ENCODE results near the gene SCAMP2.

SCAMP2 gene

DNA sequence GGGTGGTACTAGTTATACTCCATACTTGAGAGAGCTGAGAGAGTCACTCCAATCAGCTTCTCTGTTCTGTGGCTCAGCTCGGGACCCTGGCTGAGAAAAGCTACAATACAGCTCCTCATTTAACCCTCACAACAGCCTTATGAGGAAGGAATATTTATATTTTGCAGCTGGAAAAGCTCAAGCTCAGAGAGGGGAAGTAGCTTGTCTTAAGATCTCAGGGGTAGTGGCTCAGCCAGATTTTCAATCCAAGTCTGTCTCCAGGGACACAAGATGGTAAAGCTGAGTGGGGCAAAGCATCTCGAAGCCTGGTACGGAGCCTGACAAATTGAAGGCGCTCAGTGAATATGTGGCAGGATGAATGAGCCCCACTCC lies 14.8 kb downstream of the SCAMP2 start:
- no peak for DNase-seq (ENCODE audit: low read depth in 2 of 2)

DNA sequence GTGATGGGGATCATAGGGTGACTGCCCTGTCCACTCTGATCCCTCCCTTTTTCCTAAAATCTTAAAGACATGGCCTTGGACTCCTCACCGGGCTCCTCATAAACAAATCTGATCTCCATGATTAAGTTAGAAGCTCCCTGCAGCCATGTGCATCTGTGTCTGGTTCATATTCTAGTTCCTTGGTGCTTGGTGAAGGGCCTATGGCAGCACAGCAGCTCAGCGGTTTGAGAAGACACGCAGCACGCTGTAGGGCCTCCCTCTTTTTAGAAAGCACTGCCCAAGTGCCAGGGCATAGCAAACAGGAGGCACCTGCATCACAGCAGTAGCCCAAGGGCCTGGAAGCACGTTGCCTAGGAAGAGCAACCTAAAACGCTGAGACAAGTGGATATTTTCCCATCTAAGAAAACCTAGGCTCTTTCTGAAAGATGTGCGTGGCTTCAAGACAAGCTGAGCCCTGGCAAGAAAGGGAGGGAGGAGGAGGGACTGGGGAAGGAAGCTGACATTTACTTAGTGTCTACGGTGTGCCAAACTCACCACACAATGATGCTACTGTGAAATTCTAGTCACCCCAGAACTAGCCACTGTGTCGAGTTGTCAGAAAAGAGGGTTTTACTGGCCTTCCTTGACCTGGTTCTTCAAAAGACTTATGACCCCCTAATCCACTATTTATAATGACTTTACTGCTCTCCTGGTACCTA lies 15.3 kb downstream of the SCAMP2 start:
- DNase-seq (ENCODE audit: low read depth in 2 of 2), result no peak

DNA sequence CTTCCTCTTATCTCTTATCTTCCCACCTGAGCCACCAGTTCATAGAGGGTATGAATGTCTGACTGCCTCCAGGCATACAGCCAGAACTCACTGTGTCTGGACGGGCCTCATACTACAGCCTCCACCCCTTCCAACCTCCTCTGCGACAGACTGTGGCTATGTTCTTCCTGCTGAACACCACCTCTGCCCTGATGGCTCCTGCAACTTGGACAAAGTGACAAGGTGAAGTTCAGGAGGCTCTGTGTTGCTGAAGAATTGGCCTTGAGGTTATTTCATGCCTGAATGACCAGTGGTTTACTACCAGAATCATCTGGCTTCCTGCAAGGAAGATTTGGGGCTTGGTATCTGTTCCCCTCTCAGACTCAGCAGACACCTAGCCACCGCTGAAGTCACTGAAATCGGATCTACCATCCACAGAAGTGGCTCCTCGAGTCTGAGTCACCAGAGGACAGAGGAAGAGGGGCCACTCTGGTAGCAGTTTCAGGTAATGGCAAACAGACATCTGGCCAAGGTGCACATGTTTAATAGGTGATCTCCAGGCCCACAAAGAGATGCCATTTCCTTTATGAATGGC lies 16.0 kb downstream of the SCAMP2 start:
- no peak for DNase-seq (ENCODE audit: low read depth in 2 of 2)

DNA sequence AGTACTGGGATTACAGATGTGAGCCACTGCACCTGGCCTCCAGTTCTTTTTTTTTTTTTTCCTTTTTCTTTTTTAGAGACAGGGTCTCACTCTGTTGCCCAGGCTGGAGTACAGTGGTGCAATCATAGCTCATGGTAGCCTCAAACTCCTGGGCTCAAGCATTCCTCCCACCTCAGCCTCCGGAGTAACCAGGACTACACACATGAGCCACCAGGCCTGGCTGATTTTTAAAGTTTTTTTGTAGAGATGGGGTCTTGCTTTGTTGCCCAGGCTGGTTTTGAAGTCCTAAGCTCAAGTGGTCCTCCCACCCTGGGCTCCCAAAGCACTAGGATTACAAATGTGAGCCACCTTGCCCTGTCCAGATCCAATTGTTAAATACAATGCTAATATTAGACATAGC lies 16.6 kb downstream of the SCAMP2 start:
- DNase-seq (ENCODE audit: low read depth in 2 of 2), result no peak

- DNase-seq (ENCODE audit: low read depth in 2 of 2), result no peak
Observed at GRCh38 chr15:74855857-74856256, 17.3 kb downstream of the SCAMP2 start.

GRCh38 chr15:74854453-74855022 lies 18.6 kb downstream of the SCAMP2 start:
- no peak for DNase-seq (ENCODE audit: low read depth in 2 of 2)

DNA sequence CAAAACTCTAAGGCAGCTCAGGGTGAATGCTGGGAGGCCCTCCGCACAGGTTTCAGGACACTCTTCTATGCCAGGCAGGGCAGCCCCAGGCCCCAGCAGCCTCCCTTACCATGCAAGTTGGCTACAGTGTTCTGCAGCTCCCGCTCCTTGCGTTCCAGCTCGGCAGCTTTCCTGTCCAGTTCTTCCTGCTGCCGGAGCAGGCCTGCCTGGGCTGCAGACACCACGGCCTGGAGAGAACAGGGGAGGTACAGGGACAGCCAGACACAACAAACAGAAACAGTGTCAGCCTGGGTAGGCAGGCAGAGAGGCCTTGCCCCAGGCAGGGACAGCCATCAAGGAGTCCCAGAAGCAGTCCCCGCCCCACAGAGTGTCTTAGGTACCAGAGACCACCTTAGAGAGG lies 21.2 kb downstream of the SCAMP2 start:
- DNase-seq (ENCODE audit: low read depth in 2 of 2), result no peak

DNA sequence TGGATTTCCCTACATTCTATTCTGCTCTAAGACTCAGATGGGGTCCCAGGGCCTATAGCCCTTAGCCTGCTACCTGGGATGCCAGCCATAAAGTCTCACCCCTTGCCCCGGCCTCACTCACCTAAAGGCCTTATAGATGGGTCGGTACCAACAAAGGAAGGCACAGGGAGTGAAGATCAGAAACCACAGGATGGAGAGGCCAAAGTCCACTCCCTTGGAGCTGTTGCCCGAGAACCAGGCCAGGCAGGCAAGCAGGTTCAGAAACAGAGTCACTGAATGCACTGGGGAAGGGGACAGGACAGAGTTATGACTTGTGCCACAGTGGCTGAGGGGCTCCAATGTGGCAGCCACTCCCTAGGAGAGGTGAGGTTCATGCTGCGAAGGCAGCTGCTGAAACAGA lies 22.8 kb downstream of the SCAMP2 start:
- no peak for DNase-seq (ENCODE audit: low read depth in 2 of 2)

GRCh38 chr15:74847432-74847831 lies 25.7 kb downstream of the SCAMP2 start:
- no peak for DNase-seq (ENCODE audit: low read depth in 2 of 2)

GRCh38 chr15:74845581-74845980 lies 27.6 kb downstream of the SCAMP2 start:
- no peak for DNase-seq (ENCODE audit: low read depth in 2 of 2)

- DNase-seq (ENCODE audit: low read depth in 2 of 2), result peak; percentile 13 to 24
Observed at GRCh38 chr15:74845208-74845568, 28.0 kb downstream of the SCAMP2 start.

- DNase-seq (ENCODE audit: low read depth in 2 of 2), result no peak
Observed at GRCh38 chr15:74844319-74845207, 28.6 kb downstream of the SCAMP2 start.

DNA sequence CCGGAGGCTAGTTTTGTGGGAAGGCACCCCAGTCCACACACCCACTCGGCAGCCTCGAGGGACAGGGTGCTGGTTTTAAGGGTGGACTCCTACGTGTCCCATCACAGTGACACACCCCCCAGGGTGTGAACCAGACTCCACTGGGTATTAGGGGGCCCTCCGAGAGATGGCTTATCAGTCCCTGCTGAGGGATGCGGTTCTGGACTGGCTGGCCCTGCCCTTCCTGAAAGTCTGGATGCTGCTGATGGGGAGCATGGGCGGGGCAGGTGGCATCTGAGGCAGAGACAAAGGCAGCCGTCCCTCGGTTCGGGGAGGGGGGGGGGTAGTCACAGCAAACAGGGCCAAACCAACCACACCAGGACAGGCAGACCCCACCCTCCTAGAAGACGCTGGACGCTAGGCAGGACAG lies 29.3 kb downstream of the SCAMP2 start:
- DNase-seq (ENCODE audit: low read depth in 2 of 2), result no peak

- no peak for DNase-seq (ENCODE audit: low read depth in 2 of 2)
Observed at GRCh38 chr15:74843445-74843828, 29.7 kb downstream of the SCAMP2 start.

DNA sequence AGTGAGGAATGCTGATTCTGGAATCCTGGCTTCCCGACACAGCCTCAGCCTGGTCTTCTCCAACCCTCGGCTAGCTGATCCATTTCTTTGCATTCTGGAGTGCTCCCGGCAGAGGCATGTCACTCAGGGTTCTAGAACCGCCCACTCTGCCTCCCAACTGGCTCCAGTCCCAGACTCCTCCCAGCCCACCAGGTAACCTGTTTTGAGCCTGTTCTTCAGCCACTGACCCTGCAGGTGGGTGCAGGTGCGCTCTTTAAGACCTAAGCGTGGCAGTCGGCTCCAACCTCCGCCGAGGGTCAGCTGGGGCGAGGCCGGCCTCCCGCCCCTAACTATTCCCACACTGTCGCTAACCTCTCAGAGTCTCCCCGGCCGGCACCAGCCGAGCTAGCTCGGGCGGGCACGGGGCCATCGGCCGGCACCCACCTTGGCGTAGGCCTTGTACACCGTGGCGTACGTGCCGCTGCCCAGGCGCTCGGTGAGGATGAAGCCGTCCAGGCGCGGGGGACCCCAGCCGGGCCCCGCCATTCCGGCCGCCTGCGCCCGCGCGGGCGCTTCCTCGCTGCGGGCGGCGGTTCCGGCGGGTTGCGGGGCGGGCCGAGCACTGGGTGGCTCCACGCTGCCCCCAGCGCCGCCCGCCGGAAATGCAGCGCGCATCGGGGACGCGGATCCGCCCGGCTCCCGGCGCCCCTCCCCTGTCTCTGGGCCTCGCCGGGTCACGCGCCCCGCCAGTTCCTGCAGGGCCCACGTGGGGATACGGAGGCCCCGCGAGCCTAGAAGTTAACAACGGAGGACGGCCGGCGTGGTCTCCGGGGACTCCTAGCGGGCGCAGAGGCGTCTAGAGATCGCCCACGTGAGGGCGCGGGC lies 30.4 kb downstream of the SCAMP2 start, which contains the start of gene ULK3:
Gene ULK3 (minus strand): TSS at position 576 of the 864 bp plus-strand sequence. CDS start 51 bp downstream, at position 525.
- peak; percentile 82 for DNase-seq (ENCODE audit: low read depth in 2 of 2)

- DNase-seq (ENCODE audit: low read depth in 2 of 2), result no peak
Observed at GRCh38 chr15:74841891-74842373, 31.2 kb downstream of the SCAMP2 start.

- DNase-seq (ENCODE audit: low read depth in 2 of 2), result no peak
Observed at GRCh38 chr15:74840851-74841775, 32.1 kb downstream of the SCAMP2 start.

DNA sequence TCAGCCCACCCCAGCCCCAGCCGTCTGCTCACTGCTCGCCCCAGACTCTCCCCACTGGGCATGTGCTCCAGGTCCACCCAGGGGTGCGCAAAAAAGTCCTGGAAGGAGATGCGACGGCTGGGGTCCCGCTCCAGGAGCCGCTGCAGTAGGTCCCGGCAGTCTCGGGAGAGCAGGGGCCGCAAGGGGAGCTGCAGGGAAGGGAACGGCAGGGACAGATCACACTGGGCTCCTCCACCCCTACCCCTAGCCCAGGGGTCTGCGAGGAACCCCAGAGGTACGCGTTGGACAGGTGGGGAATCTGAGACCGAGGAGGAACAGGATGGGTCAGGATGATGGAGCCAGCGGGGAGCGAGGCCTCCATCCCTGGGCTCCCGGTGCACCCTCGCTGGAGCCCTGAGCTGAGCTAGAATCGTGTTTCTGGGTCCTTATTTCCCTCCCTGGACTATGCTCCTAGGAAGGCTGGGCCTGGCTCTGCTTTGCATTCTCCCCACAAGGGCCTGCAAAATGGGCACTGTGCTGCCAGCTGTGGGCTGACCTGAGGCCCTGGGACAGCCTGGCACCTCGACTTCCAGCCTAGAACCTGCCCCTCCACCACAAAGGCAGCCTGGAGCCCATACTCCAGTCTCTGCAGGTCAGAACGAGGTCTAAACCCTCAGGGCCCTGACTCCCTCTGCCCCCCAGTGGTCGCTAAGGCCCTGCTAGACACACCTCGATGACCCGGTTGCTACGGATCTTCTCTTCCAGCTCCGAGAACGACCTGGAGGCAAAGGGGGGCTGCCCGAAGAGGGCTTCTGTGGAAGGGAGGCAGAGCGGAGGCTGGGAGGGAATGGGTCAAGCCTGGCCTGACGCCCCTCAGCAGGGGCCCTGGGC lies 33.4 kb downstream of the SCAMP2 start:
- DNase-seq (ENCODE audit: low read depth in 2 of 2), result no peak
